Epithelial cell of umbilical artery (primary cell): ENCODE data around the gene HSP90AA1. TPM values are rescaled to one million over a fixed set of nuclear protein-coding genes. Genes with fewer than 3 reads are reported as not detected.

Experiments used
- total RNA-seq: library from RNA; depleted of rRNA; stranded (reverse); fragments of >200 nt; gene quantifications from 2 replicates; pipeline ENCODE4 v1.2.3, GENCODE V29; 2014

Gene HSP90AA1
- total RNA-seq: 526 and 548 TPM in 2 replicates

GRCh38 chr14:102086972-102087761 lies at the start of gene HSP90AA1:
TSS of gene HSP90AA1 (minus strand) at chr14:102087044. CDS start at chr14:102086378, 666 bp downstream.

Other genes starting within 250 kb of the HSP90AA1 start
- gene DYNC1H1, start 122.5 kb downstream of the HSP90AA1 start, total RNA-seq: 359 and 396 TPM in 2 replicates
- 13.3 and 17.2 TPM in 2 replicates for gene WDR20, start 52.9 kb upstream of the HSP90AA1 start, total RNA-seq
- 1.5 and 3.2 TPM in 2 replicates for gene MOK, start 218.1 kb upstream of the HSP90AA1 start, total RNA-seq
- gene ZNF839, start 232.7 kb upstream of the HSP90AA1 start, total RNA-seq: 6.8 and 11.4 TPM in 2 replicates